IMR-90 (cell line): ENCODE results near the gene KLK8. TPM values are rescaled to one million over a fixed set of nuclear protein-coding genes. Genes with fewer than 3 reads are reported as not detected.

Experiments
- ATAC-seq: fragments of 200-7000 bp; cut with Tn5 transposase; 2 replicates; pipeline ENCODE4 v1.9.1; 2020; ENCODE audit warnings: low read depth, mild to moderate bottlenecking, moderate library complexity
- BruUV-seq: library from RNA; stranded (reverse); fragments of 400-500 nt; replicated peaks from 2 replicates; lab custom pipeline; 2021; lab: Mats Ljungman, UMichigan
- CTCF ChIA-PET: fragments of 300-600 bp; formaldehyde crosslinking; extraction: SDS; loops from one replicate; lab custom pipeline; 2021; ENCODE audit warnings: antibody characterized with exemption; lab: Yijun Ruan, JAX
- POLR2A ChIA-PET: fragments of 300-600 bp; sonication (Branson Sonifier 250); formaldehyde crosslinking; loops from one replicate; lab custom pipeline; 2022; ENCODE audit warnings: antibody characterized with exemption; ENCODE audit not compliant: unreplicated experiment; lab: Charles Lee
- DNase-seq: peaks from one replicate; pipeline ENCODE4 v3.0.0; 2013
- H2AFZ ChIP-seq: replicated peaks from 2 replicates; pipeline ENCODE3; 2013; ENCODE audit warnings: low read length, mild to moderate bottlenecking; ENCODE audit not compliant: poor library complexity
- H2AK5ac ChIP-seq: 2 replicates; pipeline ENCODE4 v1.6.1; 2013; ENCODE audit warnings: low read depth, low read length, inconsistent platforms
- H2AK9ac ChIP-seq: replicated peaks from 2 replicates; pipeline ENCODE3; 2013; ENCODE audit warnings: mild to moderate bottlenecking, low read depth, low read length, moderate library complexity; ENCODE audit not compliant: poor library complexity
- H2BK120ac ChIP-seq: 2 replicates; pipeline ENCODE4 v1.6.1; 2013; ENCODE audit warnings: low read depth, low read length, inconsistent platforms
- H2BK15ac ChIP-seq: 3 replicates; pipeline ENCODE4 v1.6.1; 2013; ENCODE audit warnings: low read depth, low read length, inconsistent platforms
- H2BK20ac ChIP-seq: 2 replicates; pipeline ENCODE4 v1.6.1; 2013; ENCODE audit warnings: low read depth, mild to moderate bottlenecking, inconsistent platforms, low read length, moderate library complexity
- H2BK5ac ChIP-seq: 2 replicates; pipeline ENCODE4 v1.6.1; 2013; ENCODE audit warnings: mild to moderate bottlenecking, low read depth, low read length, inconsistent platforms; ENCODE audit not compliant: poor library complexity, severe bottlenecking
- H3K14ac ChIP-seq: replicated peaks from 2 replicates; pipeline ENCODE4 v1.6.1; 2013; ENCODE audit warnings: low read depth, low read length, inconsistent platforms
- H3K18ac ChIP-seq: 2 replicates; pipeline ENCODE4 v1.6.1; 2013; ENCODE audit warnings: low read depth, low read length, control low read depth
- H3K23ac ChIP-seq: 2 replicates; pipeline ENCODE4 v1.6.1; 2013; ENCODE audit warnings: low read depth, low read length, inconsistent platforms
- H3K27ac ChIP-seq: 2 replicates; pipeline ENCODE4 v1.5.1; 2013; ENCODE audit warnings: mild to moderate bottlenecking, control low read depth, low read length; ENCODE audit not compliant: insufficient read depth
- H3K27me3 ChIP-seq: 2 replicates; pipeline ENCODE4 v1.6.1; 2013; ENCODE audit warnings: low read length; ENCODE audit not compliant: control insufficient read depth, insufficient read depth
- H3K36me3 ChIP-seq: 2 replicates; pipeline ENCODE4 v1.6.1; 2013; ENCODE audit warnings: low read length, mixed read lengths; ENCODE audit not compliant: control insufficient read depth, insufficient read depth
- H3K4ac ChIP-seq: 2 replicates; pipeline ENCODE4 v1.6.1; 2013; ENCODE audit warnings: low read depth, low read length, inconsistent platforms
- H3K4me1 ChIP-seq: 2 replicates; pipeline ENCODE4 v1.6.1; 2013; ENCODE audit warnings: low read length, mixed read lengths; ENCODE audit not compliant: control insufficient read depth, insufficient read depth
- H3K4me2 ChIP-seq: 2 replicates; pipeline ENCODE4 v1.6.1; 2013; ENCODE audit warnings: low read depth, mild to moderate bottlenecking, control low read depth, low read length, moderate library complexity
- H3K4me3 ChIP-seq: 2 replicates; pipeline ENCODE4 v1.5.1; 2013; ENCODE audit warnings: low read depth, mild to moderate bottlenecking, control low read depth, low read length, moderate library complexity; ENCODE audit not compliant: insufficient read depth
- H3K56ac ChIP-seq: 2 replicates; pipeline ENCODE4 v1.6.1; 2013; ENCODE audit warnings: low read length, inconsistent platforms; ENCODE audit not compliant: insufficient read depth; ENCODE audit errors: extremely low read depth
- H3K79me1 ChIP-seq, 2 experiments: 2 replicates each; pipeline ENCODE4 v1.6.1; 2013; ENCODE audit warnings: low read length in 2 of 2, inconsistent platforms in 1 of 2, low read depth in 1 of 2
- H3K9ac ChIP-seq: 2 replicates; pipeline ENCODE4 v1.6.1; 2013; ENCODE audit warnings: low read depth, low read length, control low read depth
- H3K9me1 ChIP-seq: 2 replicates; pipeline ENCODE4 v1.6.1; 2013; ENCODE audit warnings: low read length, inconsistent platforms; ENCODE audit not compliant: insufficient read depth
- H3K9me3 ChIP-seq: 2 replicates; pipeline ENCODE4 v1.6.1; 2013; ENCODE audit warnings: low read length; ENCODE audit not compliant: control insufficient read depth, insufficient read depth
- H4K20me1 ChIP-seq: 2 replicates; pipeline ENCODE4 v1.6.1; 2013; ENCODE audit warnings: low read length, inconsistent platforms; ENCODE audit not compliant: insufficient read depth
- H4K5ac ChIP-seq: 2 replicates; pipeline ENCODE4 v1.6.1; 2013; ENCODE audit warnings: mild to moderate bottlenecking, low read depth, low read length, control low read depth
- H4K8ac ChIP-seq, 2 experiments: 2 replicates each; pipeline ENCODE4 v1.6.1; 2013; ENCODE audit warnings: low read depth in 2 of 2, low read length in 2 of 2, control low read depth in 1 of 2, inconsistent platforms in 1 of 2
- H4K91ac ChIP-seq: 2 replicates; pipeline ENCODE4 v1.6.1; 2013; ENCODE audit warnings: low read depth, low read length, inconsistent platforms; ENCODE audit not compliant: insufficient read depth
- BHLHE40 ChIP-seq: fragments of 150-350 bp; IDR thresholded peaks from 2 replicates; pipeline ENCODE4 v1.6.1; 2016; ENCODE audit warnings: mild to moderate bottlenecking, low read depth, low read length
- CEBPB ChIP-seq: IDR thresholded peaks from 2 replicates; pipeline ENCODE4 v1.6.1; 2012; ENCODE audit warnings: low read depth, low read length, improper control_type of control experiment
- CHD1 ChIP-seq: IDR thresholded peaks from 2 replicates; pipeline ENCODE4 v1.6.1; 2012; ENCODE audit warnings: low read depth, low read length, improper control_type of control experiment
- FOS ChIP-seq: fragments of 150-350 bp; IDR thresholded peaks from 2 replicates; pipeline ENCODE4 v1.6.1; 2016; ENCODE audit warnings: low read depth, low read length
- MAFK ChIP-seq: IDR thresholded peaks from 2 replicates; pipeline ENCODE4 v1.6.1; 2012; ENCODE audit warnings: low read depth, low read length, improper control_type of control experiment
- MAZ ChIP-seq: IDR thresholded peaks from 2 replicates; pipeline ENCODE4 v1.6.1; 2012; ENCODE audit warnings: low read depth, mild to moderate bottlenecking, low read length, improper control_type of control experiment, moderate library complexity, borderline replicate concordance
- MXI1 ChIP-seq: IDR thresholded peaks from 2 replicates; pipeline ENCODE4 v1.6.1; 2012; ENCODE audit warnings: low read depth, mild to moderate bottlenecking, low read length, moderate library complexity, borderline replicate concordance
- NFE2L2 ChIP-seq: fragments of 150-350 bp; IDR thresholded peaks from 2 replicates; pipeline ENCODE4 v1.6.1; 2016; ENCODE audit warnings: low read depth, mild to moderate bottlenecking, low read length
- POLR2A ChIP-seq: IDR thresholded peaks from 2 replicates; pipeline ENCODE4 v1.6.1; 2012; ENCODE audit warnings: mild to moderate bottlenecking, low read depth, low read length
- RAD21 ChIP-seq: IDR thresholded peaks from 2 replicates; pipeline ENCODE4 v1.6.1; 2012; ENCODE audit warnings: low read length, improper control_type of control experiment
- RCOR1 ChIP-seq: IDR thresholded peaks from 2 replicates; pipeline ENCODE4 v1.6.1; 2012; ENCODE audit warnings: mild to moderate bottlenecking, low read length, improper control_type of control experiment; ENCODE audit not compliant: insufficient replicate concordance
- RFX5 ChIP-seq: IDR thresholded peaks from 2 replicates; pipeline ENCODE4 v1.8.0; 2012; ENCODE audit warnings: low read depth, mild to moderate bottlenecking, low read length, moderate library complexity
- SMC3 ChIP-seq: fragments of 150-350 bp; IDR thresholded peaks from 2 replicates; pipeline ENCODE4 v1.6.1; 2016; ENCODE audit warnings: low read depth, mild to moderate bottlenecking, antibody characterized with exemption, low read length, moderate library complexity
- WGBS, 2 experiments: methylation state at CpG; one replicate each; pipeline versions ENCODE4 v1.1.5 to v1.1.7; 2013; ENCODE audit warnings: missing lambda C conversion rate in 2 of 2; ENCODE audit not compliant: insufficient read length in 1 of 2; ENCODE audit errors: extremely low coverage in 2 of 2; 5-methylcytosine and 5-hydroxymethylcytosine counted together
- dilution Hi-C: fragments of 300-500 bp; cut with HindIII; formaldehyde crosslinking; loops from one replicate; pipeline ENCODE4 v1.14.3; 2018; ENCODE audit warnings: low sequenced_read_pairs; ENCODE audit not compliant: unreplicated experiment
- in situ Hi-C: fragments of 300-500 bp; cut with MboI; formaldehyde crosslinking; loops from 3 replicates; pipeline ENCODE4 v1.14.3; 2019; ENCODE audit warnings: low sequenced_read_pairs, inconsistent platforms, mixed read lengths
- intact Hi-C: fragments of 100-400 bp; cut with micrococcal nuclease; formaldehyde crosslinking; loops from 2 replicates; pipeline ENCODE4 v1.10.0; 2022
- polyA plus RNA-seq, 3 experiments: library from polyadenylated mRNA; depleted of rRNA; stranded (reverse); fragments of >200 nt; gene quantifications; 2 replicates each; pipeline ENCODE4 v1.2.3, GENCODE V29; 2012; ENCODE audit warnings: low replicate concordance in 1 of 3
- total RNA-seq: library from RNA; depleted of rRNA; stranded (reverse); fragments of >200 nt; gene quantifications from 2 replicates; pipeline ENCODE4 v1.2.3, GENCODE V29; 2012
- TF ChIP-seq, protein P1 (sequence below): conservative IDR thresholded peaks from 2 replicates; pipeline ENCODE4 v1.5.1; 2012; ENCODE audit warnings: mild to moderate bottlenecking, low read depth, low read length, improper control_type of control experiment
- TF ChIP-seq, protein P2 (sequence below): fragments of 150-350 bp; IDR thresholded peaks from 2 replicates; pipeline ENCODE4 v1.6.1; 2016; ENCODE audit warnings: low read depth, mild to moderate bottlenecking, low read length, moderate library complexity, borderline replicate concordance

KLK8 gene
- total and polyA plus RNA-seq, 2 of the 4 experiments (the other 2 are of a cell fraction): not detected

GRCh38 chr19:51034704-51035103, 33.3 kb upstream of the KLK8 start, which contains the start of gene KLK12:
KLK12 (minus strand) TSS chr19:51035002; CDS start chr19:51034621, 381 bp downstream.
- no peak for TF ChIP-seq BHLHE40
- TF ChIP-seq, protein P1, sequence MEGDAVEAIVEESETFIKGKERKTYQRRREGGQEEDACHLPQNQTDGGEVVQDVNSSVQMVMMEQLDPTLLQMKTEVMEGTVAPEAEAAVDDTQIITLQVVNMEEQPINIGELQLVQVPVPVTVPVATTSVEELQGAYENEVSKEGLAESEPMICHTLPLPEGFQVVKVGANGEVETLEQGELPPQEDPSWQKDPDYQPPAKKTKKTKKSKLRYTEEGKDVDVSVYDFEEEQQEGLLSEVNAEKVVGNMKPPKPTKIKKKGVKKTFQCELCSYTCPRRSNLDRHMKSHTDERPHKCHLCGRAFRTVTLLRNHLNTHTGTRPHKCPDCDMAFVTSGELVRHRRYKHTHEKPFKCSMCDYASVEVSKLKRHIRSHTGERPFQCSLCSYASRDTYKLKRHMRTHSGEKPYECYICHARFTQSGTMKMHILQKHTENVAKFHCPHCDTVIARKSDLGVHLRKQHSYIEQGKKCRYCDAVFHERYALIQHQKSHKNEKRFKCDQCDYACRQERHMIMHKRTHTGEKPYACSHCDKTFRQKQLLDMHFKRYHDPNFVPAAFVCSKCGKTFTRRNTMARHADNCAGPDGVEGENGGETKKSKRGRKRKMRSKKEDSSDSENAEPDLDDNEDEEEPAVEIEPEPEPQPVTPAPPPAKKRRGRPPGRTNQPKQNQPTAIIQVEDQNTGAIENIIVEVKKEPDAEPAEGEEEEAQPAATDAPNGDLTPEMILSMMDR: no peak
- TF ChIP-seq, protein P2, sequence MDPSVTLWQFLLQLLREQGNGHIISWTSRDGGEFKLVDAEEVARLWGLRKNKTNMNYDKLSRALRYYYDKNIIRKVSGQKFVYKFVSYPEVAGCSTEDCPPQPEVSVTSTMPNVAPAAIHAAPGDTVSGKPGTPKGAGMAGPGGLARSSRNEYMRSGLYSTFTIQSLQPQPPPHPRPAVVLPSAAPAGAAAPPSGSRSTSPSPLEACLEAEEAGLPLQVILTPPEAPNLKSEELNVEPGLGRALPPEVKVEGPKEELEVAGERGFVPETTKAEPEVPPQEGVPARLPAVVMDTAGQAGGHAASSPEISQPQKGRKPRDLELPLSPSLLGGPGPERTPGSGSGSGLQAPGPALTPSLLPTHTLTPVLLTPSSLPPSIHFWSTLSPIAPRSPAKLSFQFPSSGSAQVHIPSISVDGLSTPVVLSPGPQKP: no peak
- TF ChIP-seq RCOR1: no peak
- TF ChIP-seq CEBPB: no peak
- no peak for TF ChIP-seq POLR2A
- no peak for TF ChIP-seq NFE2L2
- TF ChIP-seq RFX5: no peak
- TF ChIP-seq CHD1: no peak
- no peak for TF ChIP-seq MAFK
- no peak for TF ChIP-seq SMC3
- no peak for TF ChIP-seq RAD21
- TF ChIP-seq FOS: no peak
- TF ChIP-seq MAZ: no peak
- no peak for TF ChIP-seq MXI1
- ChIA-PET POLR2A (no interaction called here), CTCF (no interaction called here)
- H4K20me1 ChIP-seq: no peaks in the 10 kb centered on the region
- no peak within 1 kb of the TSS for H3K9ac ChIP-seq
- no peak within 1 kb of the TSS for H3K4ac ChIP-seq
- dilution Hi-C loops (no loop called here), in situ Hi-C loops (loop anchor here (10.0 kb wide), 1 partner anchor 140 kb away; no protein-coding TSS in a partner anchor), intact Hi-C loops (no loop called here)
- H3K4me3 ChIP-seq: no peak within 1 kb of the TSS
- no peak within 1 kb of the TSS for H2BK20ac ChIP-seq
- 29% methylated on average over 6 of the region's 11 CpGs; no CpG with 5 or more reads in 1 of the 2 experiments for WGBS, 2 experiments
- no peak within 1 kb of the TSS for H3K56ac ChIP-seq
- H3K4me1 ChIP-seq: no peaks in the 10 kb centered on the region
- H2BK5ac ChIP-seq: no peak within 1 kb of the TSS
- H3K23ac ChIP-seq: no peak within 1 kb of the TSS
- H3K79me1 ChIP-seq: no peaks in the 10 kb centered on the region
- no peak within 1 kb of the TSS for H2AK9ac ChIP-seq
- no peak within 1 kb of the TSS for H4K5ac ChIP-seq
- no peaks in the 10 kb centered on the region for H3K9me1 ChIP-seq
- no peaks in the 10 kb centered on the region for H3K27me3 ChIP-seq
- H2AFZ ChIP-seq: no peak within 1 kb of the TSS
- H3K27ac ChIP-seq: no peak within 1 kb of the TSS
- ATAC-seq (no peak), DNase-seq (no peak)
- no peak within 1 kb of the TSS for H2BK120ac ChIP-seq
- BruUV-seq: no TSS peak
- H2AK5ac ChIP-seq: no peak within 1 kb of the TSS
- no peak within 1 kb of the TSS for H3K4me2 ChIP-seq
- H3K9me3 ChIP-seq: peaks cover 8% of the 10 kb centered on the region; the same call in 1 of the 2 replicates
- no peak within 1 kb of the TSS for H3K18ac ChIP-seq
- no peaks in the 10 kb centered on the region for H3K36me3 ChIP-seq
- no peak within 1 kb of the TSS for H4K91ac ChIP-seq
- H3K14ac ChIP-seq: no peak within 1 kb of the TSS
- H2BK15ac ChIP-seq: no peak within 1 kb of the TSS
- no peak within 1 kb of the TSS for H4K8ac ChIP-seq
